RWPE1 (cell line): Measurements from ENCODE around the gene CNOT8.

Experiments
- CTCF ChIA-PET: fragments of 350-600 bp; sonication (Branson Sonifier 250); formaldehyde crosslinking; extraction: SDS; loops from one replicate; lab custom pipeline; 2021; lab: Yijun Ruan, JAX
- POLR2A ChIA-PET: fragments of 400-600 bp; formaldehyde crosslinking; extraction: SDS; loops from one replicate; lab custom pipeline; 2020; ENCODE audit warnings: antibody characterized with exemption; ENCODE audit not compliant: low non-redundant PET; lab: Yijun Ruan, JAX
- DNase-seq: peaks from one replicate; pipeline ENCODE4 v3.0.0; 2012; ENCODE audit warnings: low spot score
- H3K27ac ChIP-seq: fragments of 450-650 bp; 2 replicates; pipeline ENCODE4 v1.5.1; 2017
- CTCF ChIP-seq: fragments of 450-650 bp; conservative IDR thresholded peaks from 2 replicates; pipeline ENCODE4 v1.5.1; 2017; ENCODE audit warnings: low read depth, mild to moderate bottlenecking

The CNOT8 gene

GRCh38 chr5:154873791-154874331 is 15.4 kb downstream of the CNOT8 start:
- ChIA-PET CTCF (no interaction called here), POLR2A (no interaction called here)
- no peak for TF ChIP-seq CTCF

DNA sequence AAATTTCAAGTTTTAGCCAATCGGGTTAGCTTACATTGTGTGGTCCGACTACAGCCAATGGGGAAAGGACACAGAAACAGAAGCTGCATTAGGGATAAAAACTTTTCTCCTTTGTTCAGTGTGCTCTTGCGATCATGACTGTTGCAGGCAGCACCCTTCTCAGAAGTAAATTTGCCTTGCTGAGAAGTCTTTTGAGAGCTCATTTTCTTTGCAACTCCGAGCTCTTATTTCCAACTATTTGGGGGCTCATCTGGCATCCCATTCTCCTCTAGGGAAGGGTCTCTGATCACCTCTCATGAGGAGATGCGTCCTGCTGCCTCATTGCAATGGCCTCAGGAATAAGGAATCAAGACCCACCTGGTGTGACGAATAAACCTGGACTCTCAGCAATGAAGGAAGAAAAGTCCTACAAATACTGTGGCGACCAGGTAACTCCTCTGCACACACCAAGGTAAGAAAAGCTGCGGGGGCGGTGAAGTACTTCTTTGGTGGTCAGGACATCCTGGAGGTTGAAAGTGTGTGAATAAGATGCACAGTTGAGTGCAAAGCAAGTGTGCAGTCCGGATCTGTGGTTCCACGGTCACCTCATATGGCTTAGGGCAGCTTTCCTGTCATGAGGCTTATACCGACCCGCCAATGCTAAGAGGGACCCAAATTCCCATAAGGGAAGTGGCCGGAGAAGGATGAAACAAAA is 20.4 kb downstream of the CNOT8 start:
- DNase-seq = no peak
- H3K27ac ChIP-seq = no peak overlapping the region
- no peak for TF ChIP-seq CTCF
- CTCF ChIA-PET = no interaction called here
- POLR2A ChIA-PET = no interaction called here

More at GRCh38 chr5:154873791-154874331, 15.4 kb downstream of the CNOT8 start:
- no peak overlapping the region for H3K27ac ChIP-seq
- no peak for DNase-seq

DNA sequence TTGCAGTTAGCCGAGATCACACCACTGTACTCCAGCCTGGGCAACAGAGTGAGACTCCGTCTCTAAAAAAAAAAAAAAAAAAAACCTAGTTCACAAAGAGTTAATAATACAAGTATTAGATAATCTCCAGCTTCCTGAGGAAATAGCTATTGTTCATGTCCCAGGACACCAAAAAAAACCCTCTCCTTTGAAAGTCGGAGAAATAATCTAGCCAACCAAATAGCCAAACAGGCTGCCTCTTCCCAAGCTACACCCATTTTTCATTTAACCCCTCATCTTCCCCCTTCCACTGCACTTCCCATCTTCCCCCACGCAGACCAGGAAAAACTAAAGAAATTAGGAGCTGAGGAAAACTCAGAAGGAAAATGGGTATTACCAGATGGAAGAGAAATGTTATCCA is 23.6 kb downstream of the CNOT8 start:
- ChIA-PET CTCF (interaction anchor here (0.7 kb wide), 1 partner anchor 243 kb away, joined by 3 read pairs; no protein-coding TSS in a partner anchor), POLR2A (no interaction called here)
- H3K27ac ChIP-seq = no peak overlapping the region
- no peak for DNase-seq
- no peak for TF ChIP-seq CTCF

- DNase-seq = no peak
- no peak overlapping the region for H3K27ac ChIP-seq
- ChIA-PET CTCF (no interaction called here), POLR2A (no interaction called here)
- TF ChIP-seq CTCF = no peak
These were observed 26.0 kb downstream of the CNOT8 start for GRCh38 chr5:154884424-154884823.

- H3K27ac ChIP-seq = no peak overlapping the region
- no peak for TF ChIP-seq CTCF
- ChIA-PET CTCF (interaction anchor here (0.5 kb wide), 1 partner anchor 468 kb away, joined by 3 read pairs; no protein-coding TSS in a partner anchor), POLR2A (interaction anchor here (0.6 kb wide), 1 partner anchor 121 kb away, joined by 5 read pairs; no protein-coding TSS in a partner anchor)
- no peak for DNase-seq
These were observed 27.0 kb downstream of the CNOT8 start for GRCh38 chr5:154885439-154885838.

DNA sequence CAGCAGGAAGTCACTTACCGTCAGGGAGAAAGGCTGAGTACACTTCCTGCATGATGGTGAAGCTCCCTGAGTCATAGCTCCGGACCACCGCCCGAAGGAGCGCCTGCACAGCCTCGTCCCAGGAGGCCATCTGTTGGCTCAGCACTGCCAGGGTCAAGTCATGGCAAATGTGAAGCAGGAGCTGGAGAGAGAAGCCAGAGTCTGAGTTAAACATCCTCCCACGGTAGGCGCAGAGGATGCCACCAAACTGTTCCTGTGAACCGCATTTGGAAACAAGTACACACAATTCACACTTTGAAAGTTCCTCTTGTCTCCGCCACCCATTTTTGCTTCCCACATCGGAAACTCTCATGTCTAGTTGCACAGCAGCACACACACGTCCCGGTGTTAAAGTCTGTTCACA is 33.9 kb downstream of the CNOT8 start:
- no peak for TF ChIP-seq CTCF
- no peak overlapping the region for H3K27ac ChIP-seq
- POLR2A ChIA-PET = no interaction called here
- DNase-seq = no peak
- CTCF ChIA-PET = interaction anchor here (0.6 kb wide), 2 partner anchors 24 to 257 kb away, joined by 3 read pairs; no protein-coding TSS in a partner anchor
